ENCODE results near the gene LASP1NB.
"Not testable (repeated sequence)": the region's sequence is repeated elsewhere in the genome, so short reads cannot be mapped to it uniquely, and the experiment has no call there.

The LASP1NB gene

GRCh38 chr17:38918916-38919315, 6.5 kb upstream of the LASP1NB start:
- no peak for DNase-seq

GRCh38 chr17:38919316-38920078, 5.9 kb upstream of the LASP1NB start:
- no peak for DNase-seq

GRCh38 chr17:38920374-38921291, 4.8 kb upstream of the LASP1NB start:
- DNase-seq: no peak

- no peak for DNase-seq
These were observed 3.5 kb upstream of the LASP1NB start for GRCh38 chr17:38921756-38922411.

- peak; percentile 5 for DNase-seq
These were observed 2.7 kb upstream of the LASP1NB start for GRCh38 chr17:38922538-38923297.

GRCh38 chr17:38926293-38927070, 1.1 kb downstream of the LASP1NB start:
- no peak for DNase-seq

- DNase-seq: not testable (repeated sequence)
These were observed 5.4 kb downstream of the LASP1NB start for GRCh38 chr17:38930782-38931181.

DNA sequence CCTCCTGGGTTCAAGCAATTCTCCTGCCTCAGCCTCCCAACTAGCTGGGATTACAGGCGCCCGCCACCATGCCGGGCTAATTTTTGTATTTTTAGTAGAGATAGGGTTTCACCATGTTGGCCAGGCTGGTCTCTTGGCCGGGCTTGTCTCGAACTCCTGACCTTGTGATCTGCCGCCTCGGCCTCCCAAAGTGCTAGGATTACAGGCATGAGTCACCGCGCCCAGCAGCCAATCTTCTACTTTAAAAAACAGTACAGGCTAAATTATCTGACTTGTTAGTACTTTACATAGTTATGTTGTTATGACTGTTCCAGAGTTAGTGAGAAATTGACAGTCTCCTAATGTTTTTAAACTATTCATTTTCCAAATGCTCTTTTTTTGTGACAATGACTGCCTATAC, 8.5 kb downstream of the LASP1NB start:
- DNase-seq: not testable (repeated sequence)

DNA sequence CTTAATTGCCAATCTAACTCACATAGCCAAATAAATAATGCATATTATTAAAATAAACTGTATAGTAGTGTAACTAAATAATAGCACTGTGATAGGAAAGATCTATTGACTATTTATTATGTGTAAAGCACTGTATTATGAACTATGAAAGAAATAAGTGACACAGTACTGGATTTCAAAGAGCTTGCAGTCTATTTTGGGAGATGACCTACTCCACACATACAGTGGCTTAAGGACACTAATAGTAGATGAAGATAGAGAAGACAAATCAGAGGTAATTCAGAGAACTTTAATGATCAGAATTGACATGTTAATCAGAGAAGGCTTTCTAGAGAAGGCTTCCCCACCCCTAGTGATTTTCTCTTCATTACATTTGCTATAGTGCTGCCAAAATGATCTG, 14.6 kb downstream of the LASP1NB start:
- DNase-seq: no peak

DNA sequence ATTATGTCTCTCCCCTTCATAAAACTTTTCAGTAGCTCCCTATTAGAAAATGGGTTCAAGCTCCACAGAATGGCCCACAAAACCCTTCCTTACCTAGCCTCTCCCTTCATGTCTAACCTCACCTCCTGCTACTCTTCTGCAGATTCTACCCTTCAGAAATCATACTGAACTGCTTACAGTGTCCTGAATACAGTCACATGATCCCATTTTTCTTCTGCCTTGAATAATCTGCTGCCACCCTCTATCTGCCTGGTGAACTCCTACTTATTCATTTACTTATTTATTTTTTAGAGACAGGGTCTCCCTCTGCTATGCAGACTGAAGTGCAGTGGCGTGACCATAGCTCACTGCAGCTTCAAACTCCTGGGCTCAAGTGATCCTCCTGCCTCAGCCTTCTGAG, 15.0 kb downstream of the LASP1NB start:
- no peak for DNase-seq

DNA sequence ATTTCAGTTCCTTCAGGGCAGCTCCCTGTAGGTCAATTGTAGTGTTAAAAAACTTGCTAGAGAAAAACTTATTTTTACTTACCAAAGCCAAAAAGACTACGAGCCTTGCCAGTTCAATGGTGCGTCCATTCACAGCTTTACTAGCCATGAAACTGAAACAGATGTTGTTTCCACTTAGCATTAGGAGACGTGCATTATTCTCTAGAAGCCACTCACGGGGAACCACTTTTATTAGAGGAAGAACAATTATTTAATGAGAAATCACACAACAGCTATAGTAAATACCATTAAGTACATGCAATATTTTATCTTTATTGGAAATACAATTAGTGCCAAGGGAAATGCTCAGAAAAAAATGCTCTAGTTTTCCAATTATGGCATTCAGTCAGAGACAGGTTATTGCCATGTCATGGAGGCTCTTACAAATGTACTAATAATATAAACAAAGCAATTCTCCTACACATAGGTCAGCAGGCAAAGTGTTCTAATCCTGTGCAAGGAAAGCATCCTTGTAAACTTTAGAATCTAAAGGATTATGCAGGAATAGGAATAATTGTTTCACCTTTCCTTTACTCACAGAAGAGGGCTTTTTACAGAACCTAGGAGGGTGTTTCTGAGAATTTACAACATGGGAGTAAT, 17.4 kb downstream of the LASP1NB start:
- no peak for DNase-seq

- DNase-seq: no peak
These were observed 18.2 kb downstream of the LASP1NB start for GRCh38 chr17:38943607-38944006.

- DNase-seq: no peak
These were observed 21.8 kb downstream of the LASP1NB start for GRCh38 chr17:38947189-38947588.

- not testable (repeated sequence) for DNase-seq
These were observed 28.4 kb downstream of the LASP1NB start for GRCh38 chr17:38953800-38954199.

GRCh38 chr17:38958326-38958725, 32.9 kb downstream of the LASP1NB start:
- no peak for DNase-seq

DNA sequence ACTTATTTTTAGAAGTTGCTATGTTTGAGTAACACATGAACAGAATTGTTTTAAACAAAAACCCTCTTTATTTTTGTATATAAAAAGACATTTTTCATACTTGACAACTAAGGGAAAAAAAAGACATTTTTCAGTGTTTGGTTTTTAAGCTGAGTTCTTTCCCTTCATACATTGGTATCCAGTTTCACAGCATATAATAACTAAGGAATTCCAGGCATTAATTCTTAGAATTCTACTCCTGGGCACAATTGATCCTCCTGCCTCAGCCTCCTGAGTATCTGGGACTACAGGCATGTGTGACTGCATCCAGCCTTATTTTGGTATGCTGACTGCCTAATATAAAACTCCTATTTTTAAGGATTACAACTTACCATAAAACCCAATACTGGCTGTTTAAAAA, 33.3 kb downstream of the LASP1NB start:
- DNase-seq: no peak

DNA sequence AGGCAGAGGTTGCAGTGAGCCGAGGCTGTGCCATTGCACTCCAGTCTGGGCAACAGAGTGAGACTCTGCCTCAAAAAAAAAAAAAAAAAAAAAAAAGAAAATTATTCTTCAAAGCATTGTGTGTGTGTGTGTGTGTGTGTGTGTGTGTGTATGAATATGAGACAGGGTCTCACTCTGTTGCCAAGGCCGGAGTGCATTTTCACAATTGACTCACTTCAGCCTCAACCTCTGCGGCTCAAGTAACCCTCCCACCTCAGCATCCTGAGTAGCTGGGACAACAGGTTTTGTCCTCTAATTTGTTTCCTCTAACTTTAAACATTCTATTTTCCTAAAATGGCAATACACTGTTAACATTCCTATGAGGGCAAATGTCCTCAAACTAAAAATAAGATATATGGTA, 34.1 kb downstream of the LASP1NB start:
- DNase-seq: no peak

DNA sequence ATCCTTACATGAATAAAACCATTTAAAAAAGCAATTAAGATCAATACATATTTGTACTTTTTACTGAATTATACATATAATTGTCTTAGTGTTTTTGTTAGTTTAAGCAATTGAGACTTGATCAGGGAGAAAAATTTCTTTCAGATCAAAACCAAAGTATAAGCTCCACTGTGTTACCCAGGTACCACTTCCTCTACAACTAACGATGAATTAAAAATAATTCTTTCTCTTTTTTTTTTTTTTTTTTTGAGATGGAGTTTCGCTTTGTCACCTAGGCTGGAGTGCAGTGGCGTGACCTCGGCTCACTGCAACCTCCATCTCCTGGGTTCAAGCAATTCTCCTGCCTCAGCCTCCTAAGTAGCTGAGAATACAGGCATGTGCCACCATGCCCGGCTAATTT, 35.0 kb downstream of the LASP1NB start:
- no peak for DNase-seq

DNA sequence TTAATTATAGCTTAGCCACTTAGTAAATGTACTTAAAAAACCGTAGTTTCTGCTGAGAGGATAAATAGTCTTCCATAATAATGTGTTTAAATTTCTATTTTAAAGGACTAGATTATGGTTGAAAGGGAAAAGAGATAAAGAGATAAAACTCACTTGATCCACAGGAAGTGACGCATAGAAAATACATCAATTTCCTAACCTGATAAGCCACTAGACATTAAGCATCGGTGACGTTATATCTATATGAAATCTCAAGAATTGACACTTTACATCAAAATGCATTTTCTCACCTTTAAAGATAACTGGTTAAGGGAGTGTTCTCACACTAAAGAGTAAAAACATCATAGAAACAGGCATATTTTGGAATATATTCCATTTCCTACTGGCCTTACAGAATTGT, 36.0 kb downstream of the LASP1NB start:
- DNase-seq: no peak

DNA sequence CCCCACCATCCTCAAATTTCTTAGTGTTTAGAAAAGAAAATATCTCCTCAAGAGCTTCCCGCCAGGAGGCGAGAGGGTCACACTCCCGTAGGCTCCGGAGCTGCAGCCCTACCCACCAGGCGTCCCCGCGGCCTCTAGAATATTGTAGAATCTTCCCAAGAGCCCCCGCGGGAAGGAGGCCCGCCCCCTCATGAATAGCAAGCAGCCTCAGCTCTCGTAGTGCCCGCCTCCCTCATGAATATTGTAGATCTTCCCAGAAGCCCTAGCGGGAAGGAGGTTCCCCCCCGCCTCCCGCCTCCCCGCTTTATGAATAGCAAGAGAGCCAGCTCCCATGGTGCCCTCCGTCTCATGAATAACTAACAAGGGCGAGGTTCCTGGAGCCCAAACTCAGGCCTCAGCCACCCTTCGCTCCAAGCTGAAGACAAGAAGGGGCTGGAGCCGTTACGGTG, 41.9 kb downstream of the LASP1NB start, which contains the start of gene FBXO47:
TSS of gene FBXO47 (minus strand) at position 114 of the 449 bp plus-strand sequence. CDS start 4,378 bp downstream, outside the sequence.
- peak; percentile 61 for DNase-seq

DNA sequence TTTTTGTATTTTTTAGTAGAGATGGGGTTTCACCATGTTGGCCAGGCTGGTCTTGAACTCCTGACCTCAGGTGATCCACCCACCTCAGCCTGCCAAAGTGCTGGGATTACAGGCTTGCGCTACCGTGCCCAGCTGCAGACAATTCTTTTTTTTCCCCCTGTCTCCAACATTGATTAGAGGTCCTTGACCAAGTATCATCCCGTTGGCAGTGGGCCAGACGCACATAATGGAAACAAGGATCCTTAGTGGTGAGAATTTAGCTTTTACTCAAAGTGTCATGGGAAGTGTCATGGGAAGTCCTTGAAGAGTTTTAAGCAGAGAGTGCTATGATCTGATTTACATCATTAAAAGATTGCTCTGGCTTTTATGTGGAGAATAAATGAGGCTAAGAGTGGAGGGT, 43.9 kb downstream of the LASP1NB start:
- no peak for DNase-seq
